DND-41 (cell line): ENCODE measurements around the gene LTB4R2.

Source experiments
- EZH2 ChIP-seq: IDR thresholded peaks from 3 replicates; pipeline ENCODE4 v1.6.1; 2012; ENCODE audit warnings: borderline replicate concordance, low read depth, mild to moderate bottlenecking, moderate library complexity, low read length, inconsistent platforms; ENCODE audit not compliant: severe bottlenecking
- TF ChIP-seq, protein P1 (sequence below): IDR thresholded peaks from 2 replicates; pipeline ENCODE4 v1.5.1; 2012; ENCODE audit warnings: borderline replicate concordance, low read length, moderate library complexity, mild to moderate bottlenecking; ENCODE audit not compliant: poor library complexity, severe bottlenecking; ENCODE audit errors: extremely low read depth

DNA sequence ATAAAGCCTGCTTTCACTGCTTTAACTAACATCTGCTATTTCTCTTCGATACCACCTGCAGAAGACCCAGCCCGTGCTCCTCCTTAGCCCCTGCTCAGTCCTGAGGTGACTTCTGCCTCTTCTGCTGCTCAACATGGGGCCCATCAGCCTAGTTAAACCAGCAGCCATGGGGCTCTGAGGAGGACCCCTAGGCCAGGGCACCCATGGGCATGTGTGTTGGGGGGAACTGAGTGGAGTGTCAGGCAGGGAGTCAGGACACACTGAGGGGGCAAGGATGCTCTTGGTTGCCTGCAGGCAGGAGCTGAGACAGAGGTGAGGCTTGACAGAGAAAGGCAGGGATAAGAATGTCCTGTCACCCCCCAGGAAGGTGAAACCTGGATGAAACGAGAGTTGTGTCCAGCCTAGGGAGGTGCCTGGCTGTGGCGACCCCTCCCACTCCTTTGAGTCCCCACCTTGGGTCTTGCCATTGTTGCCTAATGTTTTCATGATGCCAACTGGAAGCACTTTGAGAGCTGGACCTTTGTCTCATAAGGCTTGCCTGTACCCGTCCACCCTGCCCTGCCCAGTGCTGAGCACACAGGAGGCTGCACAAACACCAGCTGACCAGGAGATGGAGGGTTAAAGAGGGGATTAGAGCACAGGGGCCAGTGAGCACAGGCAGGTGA is 26.0 kb upstream of the LTB4R2 start:
- TF ChIP-seq, protein P1, sequence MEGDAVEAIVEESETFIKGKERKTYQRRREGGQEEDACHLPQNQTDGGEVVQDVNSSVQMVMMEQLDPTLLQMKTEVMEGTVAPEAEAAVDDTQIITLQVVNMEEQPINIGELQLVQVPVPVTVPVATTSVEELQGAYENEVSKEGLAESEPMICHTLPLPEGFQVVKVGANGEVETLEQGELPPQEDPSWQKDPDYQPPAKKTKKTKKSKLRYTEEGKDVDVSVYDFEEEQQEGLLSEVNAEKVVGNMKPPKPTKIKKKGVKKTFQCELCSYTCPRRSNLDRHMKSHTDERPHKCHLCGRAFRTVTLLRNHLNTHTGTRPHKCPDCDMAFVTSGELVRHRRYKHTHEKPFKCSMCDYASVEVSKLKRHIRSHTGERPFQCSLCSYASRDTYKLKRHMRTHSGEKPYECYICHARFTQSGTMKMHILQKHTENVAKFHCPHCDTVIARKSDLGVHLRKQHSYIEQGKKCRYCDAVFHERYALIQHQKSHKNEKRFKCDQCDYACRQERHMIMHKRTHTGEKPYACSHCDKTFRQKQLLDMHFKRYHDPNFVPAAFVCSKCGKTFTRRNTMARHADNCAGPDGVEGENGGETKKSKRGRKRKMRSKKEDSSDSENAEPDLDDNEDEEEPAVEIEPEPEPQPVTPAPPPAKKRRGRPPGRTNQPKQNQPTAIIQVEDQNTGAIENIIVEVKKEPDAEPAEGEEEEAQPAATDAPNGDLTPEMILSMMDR, result no peak
- TF ChIP-seq EZH2, result no peak
